CD4-positive, alpha-beta T cell treated with Interleukin-15 for 1 hour (primary cell): ENCODE data around the gene STX7.

Experiments used
- DNase-seq: peaks from one replicate; pipeline ENCODE4 v3.0.0-alpha.2; 2020

STX7 gene

GRCh38 chr6:132411296-132411695 lies 101.6 kb downstream of the STX7 start:
- no peak for DNase-seq

- DNase-seq, result no peak
These were observed 102.1 kb downstream of the STX7 start for GRCh38 chr6:132410830-132411229.

- no peak for DNase-seq
These were observed 107.6 kb downstream of the STX7 start for GRCh38 chr6:132405143-132405915.

- DNase-seq, result no peak
These were observed 108.2 kb downstream of the STX7 start for GRCh38 chr6:132404736-132405135.

GRCh38 chr6:132404330-132404729 lies 108.6 kb downstream of the STX7 start:
- DNase-seq, result no peak

GRCh38 chr6:132401618-132402285 lies 111.2 kb downstream of the STX7 start:
- DNase-seq, result no peak

GRCh38 chr6:132400883-132401617 lies 111.9 kb downstream of the STX7 start, which contains the start of gene MOXD1:
MOXD1 (minus strand) TSS chr6:132401475; CDS start chr6:132401426, 49 bp downstream.
- no peak for DNase-seq

- no peak for DNase-seq
These were observed 112.4 kb downstream of the STX7 start for GRCh38 chr6:132400555-132400882.

- no peak for DNase-seq
These were observed 113.4 kb downstream of the STX7 start for GRCh38 chr6:132399376-132400074.
